NOMO-1 treated with dmso at 0.1 percent for 144 hours (cell line): ENCODE data around the gene EXOG.

Source experiments
- DNase-seq: peaks from one replicate; lab custom pipeline; 2025; ENCODE audit not compliant: unreplicated experiment; lab: John Stamatoyannopoulos, UW

The EXOG gene, protein sequence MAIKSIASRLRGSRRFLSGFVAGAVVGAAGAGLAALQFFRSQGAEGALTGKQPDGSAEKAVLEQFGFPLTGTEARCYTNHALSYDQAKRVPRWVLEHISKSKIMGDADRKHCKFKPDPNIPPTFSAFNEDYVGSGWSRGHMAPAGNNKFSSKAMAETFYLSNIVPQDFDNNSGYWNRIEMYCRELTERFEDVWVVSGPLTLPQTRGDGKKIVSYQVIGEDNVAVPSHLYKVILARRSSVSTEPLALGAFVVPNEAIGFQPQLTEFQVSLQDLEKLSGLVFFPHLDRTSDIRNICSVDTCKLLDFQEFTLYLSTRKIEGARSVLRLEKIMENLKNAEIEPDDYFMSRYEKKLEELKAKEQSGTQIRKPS

DNA sequence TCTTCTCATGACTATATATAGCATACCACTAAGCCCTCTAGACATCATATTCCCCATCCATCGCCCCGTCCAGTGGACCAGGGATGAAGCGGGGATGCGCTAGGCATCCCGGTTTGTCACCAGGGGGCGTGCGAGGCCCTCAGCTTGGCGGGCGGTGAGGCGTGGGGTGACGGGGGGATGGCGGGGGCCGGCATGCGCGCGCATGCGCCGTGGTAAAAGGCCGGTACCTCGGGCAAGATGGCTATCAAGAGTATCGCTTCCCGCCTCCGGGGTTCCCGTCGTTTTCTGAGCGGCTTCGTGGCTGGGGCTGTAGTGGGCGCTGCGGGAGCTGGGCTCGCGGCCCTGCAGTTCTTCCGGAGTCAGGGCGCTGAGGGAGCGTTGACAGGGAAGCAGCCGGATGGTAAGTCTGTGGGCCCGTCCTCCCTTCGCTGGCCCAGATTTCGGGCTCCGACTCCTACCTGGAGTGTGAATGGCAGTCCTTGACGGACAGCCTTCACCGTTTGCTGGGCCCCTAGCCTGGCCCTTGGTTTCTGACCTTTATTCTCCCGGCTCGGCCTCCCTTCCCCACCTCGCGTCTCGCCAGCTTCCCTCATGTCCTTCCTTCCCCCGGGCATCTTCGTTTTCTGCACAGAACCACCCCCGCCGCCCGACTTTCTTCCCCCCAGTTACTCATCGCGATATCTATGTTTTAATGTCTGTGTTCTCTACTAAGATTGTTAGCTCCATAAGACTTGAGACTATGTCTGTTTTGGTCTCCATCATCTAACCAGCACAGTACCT lies at the start of gene EXOG:
EXOG (plus strand) TSS at position 210 of the 780 bp plus-strand sequence; CDS start at position 238, 28 bp downstream.
- DNase-seq = peak; percentile 83

DNA sequence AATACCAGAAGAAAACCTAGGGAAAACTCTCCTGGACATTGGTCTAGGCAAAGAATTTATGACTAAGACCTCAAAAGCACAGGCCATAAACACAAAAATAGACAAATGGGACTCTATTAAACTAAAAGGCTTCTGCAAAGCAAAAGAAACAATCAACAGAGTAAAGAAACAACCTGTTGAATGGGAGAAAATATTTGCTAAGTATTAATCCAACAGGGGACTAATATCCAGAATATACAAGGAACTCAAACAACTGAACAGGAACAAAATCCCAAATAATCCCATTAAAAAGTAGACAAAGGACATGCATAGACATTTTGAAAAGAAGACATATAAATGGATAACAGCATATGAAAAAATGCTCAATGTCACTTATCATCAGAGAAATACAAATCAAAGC lies 49.3 kb upstream of the EXOG start:
- no peak for DNase-seq

DNA sequence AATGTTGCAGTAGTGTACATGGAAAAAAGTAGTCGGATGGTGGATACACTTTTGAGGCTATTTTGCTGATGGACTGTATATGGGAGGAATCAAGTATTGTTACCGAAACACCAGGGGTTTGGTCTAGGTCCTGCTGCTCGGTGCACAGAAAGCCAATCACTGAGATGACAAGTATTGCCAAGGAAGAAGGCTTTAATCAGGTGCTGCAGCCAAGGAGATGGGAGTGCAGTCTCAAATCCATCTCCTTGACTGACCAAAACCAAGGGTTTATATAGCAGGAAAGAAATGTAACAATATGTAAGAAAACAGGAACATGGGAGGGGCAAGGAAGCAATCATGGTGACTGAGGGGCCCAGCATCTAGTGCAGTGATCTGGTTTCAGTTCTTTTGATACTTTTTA lies 45.3 kb upstream of the EXOG start:
- no peak for DNase-seq

DNA sequence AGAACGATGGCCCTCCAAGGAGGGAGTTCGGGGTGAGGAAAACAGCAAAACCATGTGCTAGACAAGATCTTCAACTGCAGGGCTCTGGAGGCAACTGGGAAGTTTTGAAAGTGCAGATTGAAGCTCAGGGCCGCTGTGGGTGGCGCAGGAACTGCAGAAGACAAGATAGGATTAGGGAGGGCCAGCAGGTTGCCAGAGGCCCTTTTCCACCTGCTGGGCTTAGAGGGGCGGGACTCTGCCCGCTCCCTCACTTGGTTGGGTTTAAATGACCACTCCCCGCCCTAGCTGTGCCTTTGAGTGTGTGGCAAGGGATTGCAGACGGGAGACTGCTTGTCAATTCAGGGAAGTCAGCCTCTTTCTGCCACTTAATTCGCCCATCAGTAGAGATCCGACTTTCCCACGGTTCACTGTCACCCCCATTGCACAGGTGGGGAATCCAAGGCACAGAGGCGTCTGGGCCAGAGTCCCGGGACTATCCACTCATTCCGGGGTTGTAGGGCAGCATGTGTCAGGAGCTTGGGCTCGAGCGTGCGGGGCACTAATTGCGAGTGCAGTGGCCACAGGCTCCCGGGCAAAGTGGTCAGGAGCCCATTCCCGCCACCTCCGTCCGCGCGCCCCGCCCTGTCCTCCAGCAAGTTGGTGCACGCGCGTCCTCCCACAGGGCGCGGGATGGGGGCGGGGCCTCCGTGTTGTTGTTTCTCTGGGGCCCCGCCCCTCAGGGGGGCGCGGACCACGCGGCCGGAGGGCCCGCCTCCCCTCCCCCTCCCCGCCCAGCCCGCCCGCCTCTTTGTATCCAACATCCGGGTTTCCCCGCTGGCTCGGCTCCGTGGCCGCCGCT lies 42.8 kb upstream of the EXOG start, which contains the start of gene ACVR2B:
ACVR2B (plus strand) TSS at position 816 of the 838 bp plus-strand sequence. CDS start 433 bp downstream, outside the sequence.
- peak; percentile 53 for DNase-seq

DNA sequence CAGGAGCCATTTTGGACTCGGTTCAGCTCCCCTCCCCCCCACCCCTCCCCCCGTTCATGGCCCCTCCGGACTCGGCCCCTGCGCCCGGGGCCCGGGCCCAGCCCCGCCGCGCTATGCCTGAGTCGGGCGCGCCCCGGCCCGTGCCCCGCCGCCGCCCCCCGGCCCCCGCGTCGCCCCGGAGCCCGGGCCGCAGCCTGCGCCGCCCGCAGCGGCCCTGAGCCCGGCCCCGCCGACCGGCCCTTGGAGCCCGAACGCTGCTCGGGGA lies 42.3 kb upstream of the EXOG start:
- DNase-seq = no peak

DNA sequence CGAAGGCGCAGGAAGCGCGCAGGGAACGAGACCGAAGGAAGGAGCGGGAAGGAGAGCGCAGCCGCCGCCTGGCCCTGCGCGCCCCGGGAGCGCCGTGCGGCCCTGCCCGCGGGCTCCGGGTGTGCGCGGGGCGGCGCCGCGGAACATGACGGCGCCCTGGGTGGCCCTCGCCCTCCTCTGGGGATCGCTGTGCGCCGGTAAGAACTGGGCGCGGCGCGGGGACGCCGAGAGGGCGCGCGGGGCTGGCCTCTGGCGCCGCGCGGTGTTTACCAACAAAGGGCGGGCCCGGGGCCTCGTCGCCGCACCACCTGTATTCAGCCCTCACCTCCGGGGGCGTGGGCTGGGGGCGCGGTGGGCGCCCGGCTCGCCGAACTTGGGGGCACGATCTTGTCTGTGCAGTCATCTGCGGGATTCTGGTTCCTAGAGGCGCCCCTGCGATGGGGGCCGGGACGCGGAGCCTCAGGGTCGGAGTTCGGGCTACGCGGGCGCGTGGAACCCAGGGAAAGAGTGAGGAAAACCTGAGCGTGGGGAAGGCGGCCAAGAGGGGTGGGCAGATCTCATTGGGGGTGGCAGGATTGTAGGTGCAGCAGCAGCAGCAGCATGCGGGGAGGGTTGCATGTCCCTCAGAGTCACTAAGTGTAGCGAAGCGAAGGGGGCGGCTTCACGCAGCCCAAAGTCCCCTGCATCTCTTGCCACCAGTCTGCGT lies 41.8 kb upstream of the EXOG start:
- DNase-seq = peak; percentile 10

DNA sequence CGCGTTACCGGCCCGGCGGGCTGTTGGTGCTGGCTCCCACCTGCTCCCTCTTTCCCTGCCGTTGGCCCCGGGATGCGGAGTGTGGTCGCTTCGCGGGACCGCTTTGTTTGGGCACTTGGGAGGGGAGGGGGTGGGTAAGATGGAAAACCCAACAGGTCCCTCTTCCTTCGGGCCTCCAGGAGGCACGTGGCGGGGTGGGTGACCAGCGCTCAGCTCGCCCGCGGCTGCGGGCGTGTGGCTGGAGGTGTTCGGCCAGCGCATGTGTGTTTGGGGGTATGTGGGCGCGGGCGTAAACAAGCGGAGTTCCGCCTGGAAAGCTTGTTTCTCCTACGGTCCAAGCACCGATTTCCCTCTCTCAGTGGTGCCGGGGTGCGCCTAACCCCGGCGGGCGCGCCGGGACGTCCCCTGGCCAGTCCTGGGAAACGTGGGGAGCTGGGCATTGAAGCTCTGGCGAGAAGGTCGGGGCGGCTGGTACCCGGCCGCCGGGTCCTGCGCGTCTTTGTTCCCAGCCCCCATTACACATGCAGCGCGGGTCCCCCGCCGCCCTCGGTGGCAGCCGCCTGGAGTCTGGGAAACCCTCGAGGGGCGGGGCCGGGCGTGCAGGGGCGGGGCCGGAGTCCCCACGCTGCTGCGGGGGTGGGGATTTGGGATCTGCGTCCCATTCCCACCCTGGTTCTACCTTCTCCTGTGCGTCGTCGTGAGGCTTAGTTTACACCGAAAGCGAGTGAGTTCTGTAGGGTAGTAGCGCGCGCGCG lies 41.1 kb upstream of the EXOG start:
- DNase-seq = no peak

DNA sequence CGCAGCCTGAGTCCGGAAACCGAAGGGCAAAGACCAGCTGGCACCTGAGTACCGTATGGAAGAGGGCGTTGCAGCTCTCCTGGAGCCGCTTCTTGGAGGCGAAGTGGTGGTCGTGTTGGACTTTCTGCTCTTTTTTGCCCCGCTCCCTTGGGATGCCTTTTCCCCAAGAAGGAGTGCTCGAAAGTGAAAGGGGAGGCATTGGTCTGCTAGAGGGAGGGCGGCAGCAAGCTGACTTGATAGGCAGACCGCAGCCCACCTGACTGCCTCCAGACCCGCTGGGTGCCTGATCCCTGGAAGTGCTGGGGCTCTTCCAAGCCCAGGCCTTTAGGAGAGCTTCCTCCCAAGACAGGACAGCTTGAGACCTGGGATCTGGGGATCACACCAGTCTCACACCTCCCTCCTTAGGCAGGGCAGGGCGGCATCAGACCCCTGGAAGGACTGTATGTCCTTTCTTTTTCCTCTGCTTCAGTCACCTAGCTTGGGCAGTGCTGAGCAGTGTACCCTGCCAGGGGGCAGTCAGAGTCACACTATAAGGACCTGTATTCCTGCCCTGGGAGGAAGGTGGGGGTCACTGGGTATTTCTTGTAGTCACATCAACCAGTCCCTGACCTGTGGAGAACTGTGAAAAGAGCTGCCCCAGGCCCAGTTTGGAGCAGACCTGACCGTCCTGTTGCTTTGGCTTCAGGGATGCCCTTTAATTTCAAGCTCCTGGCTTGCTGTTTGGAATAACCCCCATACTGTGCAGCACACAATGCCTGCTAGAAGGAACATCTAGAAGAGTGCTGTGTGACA lies 40.3 kb upstream of the EXOG start:
- DNase-seq = no peak

DNA sequence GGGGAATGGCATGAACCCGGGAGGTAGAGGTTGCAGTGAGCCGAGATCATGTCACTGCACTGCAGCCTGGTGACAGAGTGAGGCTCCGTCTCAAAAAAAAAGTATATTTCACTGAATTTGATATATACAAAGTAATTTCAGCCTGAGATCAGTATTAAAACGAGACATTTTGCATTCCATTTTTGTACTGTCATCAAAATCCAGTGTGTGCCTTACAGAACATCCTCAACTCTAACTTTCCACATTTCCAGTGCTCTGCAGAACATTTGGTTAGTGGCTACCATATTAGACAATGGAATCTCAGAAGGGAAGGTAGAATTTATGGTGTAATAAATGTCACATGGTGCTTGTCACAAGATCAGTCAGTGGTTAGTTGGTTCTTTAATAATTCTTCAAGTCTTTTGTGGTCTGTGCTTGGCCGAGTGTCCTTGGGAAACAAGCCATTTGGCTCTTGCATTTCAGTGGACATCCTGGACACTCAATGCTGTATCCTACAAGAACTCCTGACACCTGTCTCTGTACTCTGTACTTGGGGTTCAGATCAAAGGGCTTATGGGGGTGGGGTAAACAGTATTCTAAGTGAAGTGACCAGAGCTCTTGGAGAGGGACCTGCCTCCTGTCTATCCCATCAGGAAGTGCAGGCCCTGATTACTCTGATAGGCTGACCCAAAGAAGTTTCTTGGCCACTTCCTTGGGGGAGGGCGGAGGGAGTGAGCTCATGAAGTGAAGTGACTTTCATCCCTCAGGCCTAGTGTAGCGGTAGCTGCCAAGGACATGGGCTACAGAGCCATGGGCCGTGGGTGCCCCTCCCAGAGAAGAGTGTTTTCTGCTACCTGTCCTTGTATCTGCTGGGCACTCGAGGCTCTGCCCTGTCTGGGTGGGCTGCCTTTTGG lies 38.8 kb upstream of the EXOG start:
- DNase-seq = no peak

DNA sequence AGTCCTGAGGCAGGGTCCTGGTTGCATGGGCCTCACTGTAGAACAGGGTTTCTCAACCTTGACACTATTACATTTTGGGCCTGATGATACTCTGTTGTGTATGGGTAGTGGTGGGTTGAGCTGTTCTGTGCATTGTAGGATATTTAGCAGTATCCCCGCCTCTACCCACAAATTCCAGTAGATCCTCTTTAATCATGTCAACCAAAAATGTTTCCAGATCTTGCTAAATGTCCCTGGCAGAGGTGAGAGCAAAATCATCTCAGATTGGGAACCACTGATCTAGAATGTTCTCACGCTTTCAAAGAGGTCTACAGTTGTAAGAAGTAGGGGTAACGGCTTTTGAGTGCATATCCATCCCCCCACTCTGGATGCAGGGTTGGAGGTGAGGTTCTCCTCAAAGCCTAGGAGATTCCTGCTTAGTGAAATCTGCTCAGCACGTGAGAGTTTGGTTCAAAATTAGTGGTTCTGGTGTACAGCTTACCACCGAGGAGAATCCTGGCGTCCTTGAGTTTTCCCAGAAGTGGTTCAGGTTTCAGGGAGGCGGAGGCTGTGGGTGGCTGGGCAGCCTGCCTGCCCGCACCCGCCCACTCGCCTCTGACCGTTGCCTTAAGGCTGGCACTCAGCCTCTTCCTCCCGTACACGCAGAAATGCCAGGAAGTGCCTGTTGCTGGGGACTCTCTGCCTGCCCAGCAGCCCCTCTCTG lies 37.2 kb upstream of the EXOG start:
- DNase-seq = no peak

DNA sequence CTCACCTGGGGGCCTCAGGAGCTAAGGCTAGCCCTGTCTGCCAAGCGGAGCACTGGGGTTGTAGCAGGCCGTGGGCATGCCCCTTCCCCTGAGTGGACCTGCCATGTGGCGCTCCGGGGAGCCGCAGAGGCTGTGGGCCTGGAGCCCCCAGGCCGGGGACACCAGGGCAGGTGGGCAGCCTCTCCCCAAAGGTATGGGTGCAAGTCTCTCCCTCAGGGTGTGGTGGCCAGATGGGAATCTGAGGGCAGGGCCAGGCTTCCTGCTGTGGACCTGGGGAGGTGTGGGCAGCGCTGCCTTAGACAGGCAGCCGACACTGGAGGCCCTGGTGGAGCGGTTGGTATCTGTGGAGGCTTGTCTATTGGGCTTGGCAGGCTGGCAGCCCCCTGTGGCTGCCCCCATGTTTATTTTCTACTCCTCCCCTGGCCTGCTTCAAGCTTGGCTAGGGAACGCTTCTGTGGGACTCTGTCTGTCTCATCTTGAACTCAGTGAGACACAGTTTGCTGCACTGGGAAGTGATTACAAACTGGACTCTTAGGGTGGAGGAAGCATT lies 36.6 kb upstream of the EXOG start:
- DNase-seq = no peak

DNA sequence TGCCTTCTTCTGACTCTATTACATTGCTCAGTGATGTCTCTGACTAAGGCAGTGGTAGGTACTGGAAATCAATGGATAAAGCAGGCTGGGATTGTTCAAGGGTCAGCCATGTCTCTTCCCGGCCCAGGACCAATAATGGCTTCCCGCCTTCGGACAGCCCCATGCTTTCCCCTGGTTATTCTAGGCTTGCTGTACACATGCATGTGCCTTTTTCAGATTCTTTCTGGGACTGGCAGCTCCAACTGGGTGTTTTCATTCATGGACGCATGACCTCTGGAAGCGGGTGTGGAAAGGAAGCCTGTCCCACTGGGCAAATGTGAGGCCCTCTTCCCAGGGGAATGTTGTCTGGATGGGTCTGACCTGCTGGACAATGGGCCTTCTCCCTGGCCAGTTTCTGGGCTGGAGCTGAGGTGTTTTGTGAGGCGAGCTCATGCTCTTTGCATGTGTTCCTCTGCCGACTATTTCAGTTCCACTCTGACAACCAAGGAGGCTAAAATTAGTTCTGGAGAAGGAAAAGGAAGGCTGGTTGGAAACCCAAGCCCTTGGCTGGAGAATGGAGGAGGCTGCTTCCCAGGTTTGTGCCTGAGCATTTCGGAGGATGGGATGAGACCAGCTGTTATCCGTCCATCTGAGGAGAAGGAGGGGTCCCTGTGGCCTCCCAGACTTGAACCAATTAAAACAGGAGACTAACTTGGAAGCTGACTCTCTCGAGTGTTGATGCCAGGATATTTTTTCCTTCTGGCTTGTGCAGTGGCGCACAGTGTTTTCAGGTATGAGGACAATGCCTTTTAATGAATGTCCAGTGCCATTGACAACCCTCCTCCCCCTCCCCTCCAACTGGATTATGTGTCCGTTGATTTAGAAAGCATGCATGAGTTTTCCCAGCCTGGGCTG lies 35.5 kb upstream of the EXOG start:
- no peak for DNase-seq

DNA sequence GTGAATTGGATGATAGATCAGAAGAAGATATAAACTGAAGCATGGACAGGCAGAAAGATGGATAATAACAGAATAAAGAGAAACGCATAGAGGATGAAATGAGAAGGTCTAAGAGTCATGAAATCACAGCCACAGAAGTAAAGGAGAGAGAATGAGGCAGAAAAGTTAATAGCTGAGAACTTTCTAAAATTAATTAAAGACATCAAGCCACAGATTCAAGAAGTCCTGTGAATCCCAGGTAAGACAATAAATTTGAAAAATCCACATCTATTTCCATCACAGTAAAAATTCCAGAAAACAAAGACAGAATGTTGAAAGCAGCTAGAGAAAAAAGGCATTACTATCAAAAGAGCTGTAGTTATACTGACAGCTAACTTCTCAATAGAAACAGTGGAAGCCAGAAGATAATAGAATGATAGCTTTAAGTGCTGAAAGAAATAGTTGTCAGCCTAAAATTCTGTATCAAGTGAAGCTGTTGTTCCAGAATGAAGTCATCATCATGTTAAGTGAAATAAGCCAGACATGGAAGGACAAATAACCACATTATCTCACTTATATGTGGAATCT lies 30.5 kb upstream of the EXOG start:
- no peak for DNase-seq

DNA sequence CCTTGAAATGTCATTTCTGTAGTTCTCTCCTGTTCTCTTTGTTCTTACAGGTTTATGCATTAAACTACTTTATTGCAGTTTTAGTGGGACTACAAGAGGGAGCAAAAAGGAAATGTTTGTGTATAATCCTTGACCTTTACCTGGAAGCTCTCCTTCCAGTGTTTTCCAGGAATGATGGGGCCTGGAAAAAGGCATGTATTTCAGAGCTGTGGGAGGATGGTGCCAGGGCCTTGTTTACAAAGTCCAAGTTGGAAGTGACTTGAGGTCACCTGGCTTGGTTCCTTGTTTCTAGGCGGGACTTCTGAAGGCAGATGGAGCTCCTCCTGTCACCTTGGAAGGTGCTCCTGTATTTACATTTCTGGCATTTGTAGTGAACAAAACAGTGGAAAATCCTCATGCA lies 27.4 kb upstream of the EXOG start:
- DNase-seq = no peak

DNA sequence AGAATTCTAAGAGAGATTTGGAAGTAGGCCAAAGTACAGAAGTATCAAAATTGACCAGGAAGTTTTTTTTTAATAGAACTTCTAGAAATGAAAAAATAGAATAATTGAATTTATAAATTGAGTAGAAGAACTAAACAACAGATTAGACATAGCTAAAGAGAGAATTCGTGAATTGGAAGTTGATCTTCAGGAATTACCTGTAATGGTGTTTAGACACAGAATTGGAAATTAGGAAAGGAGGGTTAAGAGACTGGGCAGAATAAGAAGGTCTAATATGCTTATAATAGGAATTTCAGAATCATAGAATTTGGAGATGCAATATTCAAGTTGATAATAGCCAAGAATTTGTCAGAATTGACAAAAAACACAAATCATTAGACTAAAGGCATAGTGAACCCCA lies 26.3 kb upstream of the EXOG start:
- no peak for DNase-seq

DNA sequence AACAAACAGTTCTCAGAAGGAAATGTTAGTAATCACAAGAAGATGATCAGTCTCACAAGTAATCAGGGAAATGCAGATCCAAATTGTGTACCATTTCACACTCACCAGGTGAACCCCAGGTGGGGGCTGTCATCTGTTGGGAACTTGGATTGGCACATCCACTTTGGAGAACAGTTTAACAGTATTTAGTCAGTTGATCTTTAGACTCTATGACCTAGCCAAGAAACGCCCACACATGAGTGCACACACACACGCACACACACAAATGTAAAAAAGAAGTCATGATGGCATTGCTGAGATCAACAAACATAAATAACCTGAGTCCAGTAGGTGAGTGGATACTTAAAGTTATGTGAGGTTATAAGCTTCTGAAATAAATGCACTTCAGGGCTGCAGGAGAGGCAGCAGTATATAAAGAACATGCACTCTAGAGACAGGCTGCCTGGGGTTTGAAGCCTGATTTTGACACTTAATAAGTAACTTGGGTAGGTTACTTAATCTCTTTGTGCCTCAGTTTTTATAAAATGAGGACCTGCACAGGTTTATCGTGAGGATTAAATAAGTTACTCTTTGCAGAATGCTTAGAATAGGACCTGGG lies 24.8 kb upstream of the EXOG start:
- DNase-seq = no peak
